Stimulated activated naive CD8-positive, alpha-beta T cell treated with anti-CD3 and anti-CD28 coated beads, Interleukin-15, amount 100 ng/mL, for 72 hours (primary cell): ENCODE results near the gene PRPF38A.
A peak's percentile ranks its signal among the peaks of the same experiment; 100 is the strongest.

Source experiments
- ATAC-seq: fragments of 150-1000 bp; cut with Tn5 transposase; 2 replicates; pipeline ENCODE4 v1.10.0; 2021; ENCODE audit warnings: mild to moderate bottlenecking, moderate library complexity
- DNase-seq, 2 donors: peaks; one replicate each; pipeline ENCODE4 v3.0.0; 2021 to 2022
- H3K27ac Mint-ChIP-seq, 2 donors: one replicate each; pipeline ENCODE4 v1.8.0; 2022; ENCODE audit warnings: mild to moderate bottlenecking in 2 of 2, mixed read lengths in 2 of 2, moderate library complexity in 2 of 2
- H3K27me3 Mint-ChIP-seq: one replicate; pipeline ENCODE4 v1.8.0; 2022; ENCODE audit warnings: mixed read lengths
- H3K4me1 Mint-ChIP-seq: one replicate; pipeline ENCODE4 v1.8.0; 2022; ENCODE audit warnings: mild to moderate bottlenecking, mixed read lengths
- H3K4me3 Mint-ChIP-seq, 2 donors: one replicate each; pipeline ENCODE4 v1.8.0; 2022; ENCODE audit warnings: mild to moderate bottlenecking in 2 of 2, mixed read lengths in 2 of 2, moderate library complexity in 1 of 2
- H3K9me3 Mint-ChIP-seq, 2 donors: one replicate each; pipeline ENCODE4 v1.8.0; 2022; ENCODE audit warnings: mixed read lengths in 2 of 2

Gene PRPF38A

GRCh38 chr1:52404116-52404974 is at the start of gene PRPF38A, which contains the start of gene ORC1:
Gene PRPF38A, plus strand, starts transcription at chr1:52404602. Its CDS starts 148 bp downstream, at chr1:52404750.
Gene ORC1, minus strand, starts transcription at chr1:52404423. Its CDS starts 2,200 bp downstream, at chr1:52402223.
- DNase-seq = peak; percentile 95 to 97
- H3K9me3 Mint-ChIP-seq = no peaks in the 10 kb centered on the region
- peak; percentile 96 for ATAC-seq
- peak within 1 kb of the TSS; percentile 99 for H3K4me3 Mint-ChIP-seq
- H3K4me1 Mint-ChIP-seq = peaks cover 58% of the 10 kb centered on the region
- no peaks in the 10 kb centered on the region for H3K27me3 Mint-ChIP-seq
- peak within 1 kb of the TSS; percentile 98 to 99 for H3K27ac Mint-ChIP-seq

DNA sequence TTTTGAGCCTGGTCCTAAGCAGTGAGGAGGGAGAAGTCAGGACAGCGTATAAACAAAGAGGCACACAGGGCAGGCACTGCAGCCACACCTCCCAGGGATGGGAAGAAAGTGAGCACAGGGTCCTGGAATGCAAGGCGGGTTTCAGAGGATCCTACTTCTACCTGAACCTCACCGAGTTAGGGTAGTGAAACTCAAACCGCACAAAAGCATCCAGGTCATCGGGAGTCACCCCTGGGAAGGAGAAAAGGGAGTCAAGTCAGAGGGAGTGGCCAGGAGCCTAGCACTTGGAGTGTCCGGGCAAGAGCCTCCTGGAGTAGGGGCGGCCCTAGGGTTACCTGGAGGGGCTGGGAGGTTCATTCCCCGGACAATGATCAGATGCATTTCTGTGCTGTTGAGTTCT is 49.0 kb upstream of the PRPF38A start:
- no peaks in the 10 kb centered on the region for H3K9me3 Mint-ChIP-seq
- peaks cover 5% of the 10 kb centered on the region for H3K4me1 Mint-ChIP-seq
- H3K27me3 Mint-ChIP-seq = no peaks in the 10 kb centered on the region
- H3K27ac Mint-ChIP-seq = peak overlapping the region in 1 of 2 donors; percentile 50
- ATAC-seq (no peak), DNase-seq (no peak)
- no peak overlapping the region for H3K4me3 Mint-ChIP-seq

- Mint-ChIP-seq H3K9me3 (no peaks in the 10 kb centered on the region), H3K27ac (no peak overlapping the region), H3K4me3 (no peak overlapping the region), H3K27me3 (no peaks in the 10 kb centered on the region), H3K4me1 (peaks cover 5% of the 10 kb centered on the region)
- no peak for ATAC-seq
- no peak for DNase-seq
These were observed 48.4 kb upstream of the PRPF38A start for GRCh38 chr1:52355847-52356505.

GRCh38 chr1:52356818-52357355 is 47.5 kb upstream of the PRPF38A start:
- no peak overlapping the region for H3K4me3 Mint-ChIP-seq
- peak overlapping the region in 1 of 2 donors; percentile 0 for H3K27ac Mint-ChIP-seq
- H3K4me1 Mint-ChIP-seq = peaks cover 10% of the 10 kb centered on the region
- no peaks in the 10 kb centered on the region for H3K27me3 Mint-ChIP-seq
- H3K9me3 Mint-ChIP-seq = no peaks in the 10 kb centered on the region
- no peak for ATAC-seq
- DNase-seq = no peak

- no peak for DNase-seq
- Mint-ChIP-seq H3K4me1 (peaks cover 14% of the 10 kb centered on the region), H3K9me3 (no peaks in the 10 kb centered on the region), H3K27ac (peak overlapping the region in 1 of 2 donors; percentile 61), H3K27me3 (no peaks in the 10 kb centered on the region), H3K4me3 (no peak overlapping the region)
- no peak for ATAC-seq
These were observed 47.0 kb upstream of the PRPF38A start for GRCh38 chr1:52357397-52357796.

DNA sequence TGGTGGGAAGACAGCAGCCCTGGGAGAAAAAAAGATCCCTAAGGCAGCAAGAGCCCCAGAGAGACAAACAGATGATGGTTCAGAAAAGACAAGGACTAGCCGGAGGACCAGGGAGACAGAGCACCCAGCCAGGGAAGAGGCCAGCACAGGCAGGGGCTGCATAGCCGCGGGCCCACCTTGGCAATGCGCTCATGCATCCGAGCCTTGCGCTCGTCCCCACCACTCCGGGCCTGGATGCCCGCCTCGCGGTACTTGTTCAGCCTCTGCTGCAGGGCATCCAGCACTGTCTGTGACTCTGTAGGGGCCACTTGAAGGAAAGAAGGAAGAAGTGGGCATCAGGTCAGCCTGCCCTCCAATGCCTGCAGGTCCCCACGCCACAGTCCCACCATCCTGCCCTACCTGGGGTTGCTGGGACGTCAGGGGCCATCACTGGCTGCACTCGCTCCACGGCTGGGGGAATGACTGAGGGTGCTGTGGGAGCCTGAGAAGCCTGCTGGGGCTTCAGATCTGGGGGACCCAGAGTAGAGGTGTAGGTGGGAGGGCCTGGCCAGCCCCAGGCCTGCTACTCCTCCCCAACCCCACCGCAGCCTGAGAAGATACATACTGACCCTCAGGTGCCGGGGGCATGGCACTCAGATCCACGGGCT is 45.4 kb upstream of the PRPF38A start:
- H3K4me1 Mint-ChIP-seq = peaks cover 26% of the 10 kb centered on the region
- ATAC-seq = no peak
- no peaks in the 10 kb centered on the region for H3K27me3 Mint-ChIP-seq
- H3K9me3 Mint-ChIP-seq = no peaks in the 10 kb centered on the region
- no peak for DNase-seq
- no peak overlapping the region for H3K4me3 Mint-ChIP-seq
- peak overlapping the region in 1 of 2 donors; percentile 92 for H3K27ac Mint-ChIP-seq

GRCh38 chr1:52359676-52360594 is 44.5 kb upstream of the PRPF38A start:
- Mint-ChIP-seq H3K9me3 (no peaks in the 10 kb centered on the region), H3K4me1 (peaks cover 33% of the 10 kb centered on the region), H3K4me3 (no peak overlapping the region), H3K27ac (peak overlapping the region in 1 of 2 donors; percentile 89), H3K27me3 (no peaks in the 10 kb centered on the region)
- DNase-seq = no peak
- ATAC-seq = no peak

- no peak for DNase-seq
- H3K27me3 Mint-ChIP-seq = no peaks in the 10 kb centered on the region
- no peak for ATAC-seq
- peaks cover 28% of the 10 kb centered on the region for H3K4me1 Mint-ChIP-seq
- H3K27ac Mint-ChIP-seq = no peak overlapping the region
- H3K9me3 Mint-ChIP-seq = no peaks in the 10 kb centered on the region
- no peak overlapping the region for H3K4me3 Mint-ChIP-seq
These were observed 43.8 kb upstream of the PRPF38A start for GRCh38 chr1:52360595-52360968.

DNA sequence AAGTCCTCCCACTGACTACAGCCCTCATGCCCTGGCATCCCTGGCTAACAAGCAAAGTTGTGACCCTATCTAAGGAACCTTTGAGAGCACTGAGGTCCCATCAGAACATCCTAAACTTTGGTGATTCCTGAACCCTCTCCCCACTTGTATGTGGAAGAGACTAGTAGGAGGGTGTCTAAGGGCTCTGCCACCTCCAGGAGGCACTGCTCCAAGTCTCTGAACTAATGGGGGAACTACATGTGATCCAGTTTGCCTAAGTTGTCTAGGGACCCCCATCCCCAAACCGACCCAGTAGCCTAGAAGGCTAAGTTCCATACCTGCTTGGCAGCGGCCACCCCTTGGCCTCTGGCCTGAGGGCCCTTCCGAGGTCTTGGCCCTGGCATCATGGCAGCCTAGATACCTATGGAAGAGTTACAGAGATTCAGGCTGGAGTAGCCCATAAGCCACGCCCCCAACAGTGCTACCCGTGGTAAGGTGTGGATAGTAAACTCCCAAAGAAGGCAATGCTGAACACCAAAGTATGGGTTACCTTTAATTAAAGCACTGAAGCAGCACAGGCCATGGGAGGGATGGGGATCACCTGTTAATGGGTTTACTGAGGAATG is 40.1 kb upstream of the PRPF38A start:
- no peak for ATAC-seq
- H3K27me3 Mint-ChIP-seq = no peaks in the 10 kb centered on the region
- H3K27ac Mint-ChIP-seq = peak overlapping the region; percentile 19 to 74
- no peaks in the 10 kb centered on the region for H3K9me3 Mint-ChIP-seq
- DNase-seq = no peak
- peak overlapping the region; percentile 87 to 95 for H3K4me3 Mint-ChIP-seq
- H3K4me1 Mint-ChIP-seq = peaks cover 48% of the 10 kb centered on the region

GRCh38 chr1:52365071-52365745 is 39.2 kb upstream of the PRPF38A start:
- Mint-ChIP-seq H3K27ac (peak overlapping the region; percentile 95 to 98), H3K4me3 (peak overlapping the region; percentile 87 to 95), H3K27me3 (no peaks in the 10 kb centered on the region), H3K9me3 (no peaks in the 10 kb centered on the region), H3K4me1 (peaks cover 48% of the 10 kb centered on the region)
- ATAC-seq (peak; percentile 0), DNase-seq (peak in 1 of 2 donors; percentile 52)

- ATAC-seq (peak; percentile 95), DNase-seq (peak; percentile 100)
- Mint-ChIP-seq H3K27me3 (no peaks in the 10 kb centered on the region), H3K4me3 (peak within 1 kb of the TSS; percentile 87 to 95), H3K4me1 (peaks cover 48% of the 10 kb centered on the region), H3K9me3 (no peaks in the 10 kb centered on the region), H3K27ac (peak within 1 kb of the TSS; percentile 95 to 98)
These were observed 38.5 kb upstream of the PRPF38A start, which contains the start of gene CC2D1B for GRCh38 chr1:52365746-52366516. Gene CC2D1B, minus strand, starts transcription at chr1:52366205. Its CDS starts 1,585 bp downstream, at chr1:52364620.

- Mint-ChIP-seq H3K27ac (peak overlapping the region; percentile 86 to 87), H3K27me3 (no peaks in the 10 kb centered on the region), H3K4me3 (peak overlapping the region; percentile 87 to 95), H3K4me1 (peaks cover 47% of the 10 kb centered on the region), H3K9me3 (no peaks in the 10 kb centered on the region)
- no peak for DNase-seq
- ATAC-seq = no peak
These were observed 37.9 kb upstream of the PRPF38A start for GRCh38 chr1:52366517-52366827.

- H3K9me3 Mint-ChIP-seq = no peaks in the 10 kb centered on the region
- H3K27me3 Mint-ChIP-seq = no peaks in the 10 kb centered on the region
- no peak for DNase-seq
- ATAC-seq = no peak
- H3K4me1 Mint-ChIP-seq = peaks cover 41% of the 10 kb centered on the region
- peak overlapping the region; percentile 23 to 35 for H3K4me3 Mint-ChIP-seq
- no peak overlapping the region for H3K27ac Mint-ChIP-seq
These were observed 37.1 kb upstream of the PRPF38A start for GRCh38 chr1:52367272-52367671.
